ENCODE measurements around the gene LSS. TPM values are rescaled to one million over a fixed set of nuclear protein-coding genes. Genes with fewer than 3 reads are reported as not detected.
A peak's percentile ranks its signal among the peaks of the same experiment; 100 is the strongest.

LSS gene
- total RNA-seq, 1 donor from 2014 or later = 26.7 TPM

DNA sequence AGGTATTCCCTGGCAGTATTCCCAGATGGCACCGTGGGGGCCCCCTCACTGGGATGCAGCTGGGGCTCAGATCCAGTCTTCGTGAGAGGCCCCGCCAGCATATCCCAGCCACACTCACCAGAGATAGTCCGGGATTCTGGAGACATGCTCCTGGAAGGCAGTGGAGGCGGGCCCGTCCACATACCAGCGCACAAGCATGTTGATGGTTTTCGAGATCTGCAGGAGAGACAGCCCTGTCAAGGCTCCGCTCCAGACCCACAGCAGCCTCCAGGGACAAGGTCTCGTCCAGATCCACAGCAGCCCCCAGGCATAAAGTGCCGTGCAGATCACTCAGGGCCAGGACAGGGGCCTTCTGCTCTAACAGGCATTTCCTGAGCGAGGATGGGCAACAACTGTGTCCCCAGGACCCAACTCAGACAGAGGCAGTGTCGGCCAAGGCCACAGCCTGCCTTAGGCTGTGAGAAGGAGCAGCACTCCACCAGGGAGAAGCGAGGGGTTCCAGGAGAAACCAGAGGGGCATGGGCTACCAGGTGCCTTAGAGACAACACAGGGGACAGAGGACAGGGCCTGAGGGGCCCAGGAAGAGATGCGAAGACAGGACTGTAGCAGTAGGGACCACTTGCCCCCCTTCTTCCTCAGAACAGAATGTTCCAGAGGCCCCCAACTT is 14.8 kb downstream of the LSS start:
- Histone ChIP-seq H3K4me2 (no peak overlapping the region), H3K9me3 (ENCODE audit: low read depth) (no peaks in the 10 kb centered on the region), H3K36me3 (no peaks in the 10 kb centered on the region), H3K9ac (peak overlapping the region; percentile 12), H3K4me3 (no peak overlapping the region), H4K20me1 (ENCODE audit: low read depth) (no peaks in the 10 kb centered on the region), H2AFZ (replicated peaks) (no peak overlapping the region), H3K27ac (no peak overlapping the region), H3K27me3 (no peaks in the 10 kb centered on the region), H3K79me2 (ENCODE audit: low read depth) (no peaks in the 10 kb centered on the region), H3K4me1 (no peaks in the 10 kb centered on the region), H3F3A (ENCODE audit: low read depth) (no peaks in the 10 kb centered on the region)
- Mint-ChIP-seq H3K9me3 (no peaks in the 10 kb centered on the region), H3K4me3 (no peak overlapping the region), H3K27me3 (ENCODE audit: insufficient read depth, low read depth) (peaks cover 12% of the 10 kb centered on the region), H3K27ac (peak overlapping the region; percentile 83), H3K4me1 (peaks cover under 1% of the 10 kb centered on the region), H3K36me3 (peaks cover 12% of the 10 kb centered on the region)
- no peak for DNase-seq (ENCODE audit: low spot score)
- TF ChIP-seq EZH2phosphoT487 (IDR thresholded peaks at IDR 0.05) = no peak

GRCh38 chr21:46212721-46213484 is 15.7 kb downstream of the LSS start:
- Histone ChIP-seq H3K79me2 (ENCODE audit: low read depth) (no peaks in the 10 kb centered on the region), H3F3A (ENCODE audit: low read depth) (no peaks in the 10 kb centered on the region), H3K4me2 (no peak overlapping the region), H4K20me1 (ENCODE audit: low read depth) (no peaks in the 10 kb centered on the region), H3K27ac (no peak overlapping the region), H2AFZ (replicated peaks) (no peak overlapping the region), H3K9me3 (ENCODE audit: low read depth) (no peaks in the 10 kb centered on the region), H3K36me3 (no peaks in the 10 kb centered on the region), H3K4me1 (no peaks in the 10 kb centered on the region), H3K27me3 (no peaks in the 10 kb centered on the region), H3K9ac (no peak overlapping the region), H3K4me3 (no peak overlapping the region)
- H3K4me3 Mint-ChIP-seq = peak overlapping the region; percentile 43
- H3K9me3 Mint-ChIP-seq = no peaks in the 10 kb centered on the region
- H3K36me3 Mint-ChIP-seq = peaks cover 12% of the 10 kb centered on the region
- H3K27me3 Mint-ChIP-seq (ENCODE audit: insufficient read depth, low read depth) = peaks cover 9% of the 10 kb centered on the region
- TF ChIP-seq, protein P1, sequence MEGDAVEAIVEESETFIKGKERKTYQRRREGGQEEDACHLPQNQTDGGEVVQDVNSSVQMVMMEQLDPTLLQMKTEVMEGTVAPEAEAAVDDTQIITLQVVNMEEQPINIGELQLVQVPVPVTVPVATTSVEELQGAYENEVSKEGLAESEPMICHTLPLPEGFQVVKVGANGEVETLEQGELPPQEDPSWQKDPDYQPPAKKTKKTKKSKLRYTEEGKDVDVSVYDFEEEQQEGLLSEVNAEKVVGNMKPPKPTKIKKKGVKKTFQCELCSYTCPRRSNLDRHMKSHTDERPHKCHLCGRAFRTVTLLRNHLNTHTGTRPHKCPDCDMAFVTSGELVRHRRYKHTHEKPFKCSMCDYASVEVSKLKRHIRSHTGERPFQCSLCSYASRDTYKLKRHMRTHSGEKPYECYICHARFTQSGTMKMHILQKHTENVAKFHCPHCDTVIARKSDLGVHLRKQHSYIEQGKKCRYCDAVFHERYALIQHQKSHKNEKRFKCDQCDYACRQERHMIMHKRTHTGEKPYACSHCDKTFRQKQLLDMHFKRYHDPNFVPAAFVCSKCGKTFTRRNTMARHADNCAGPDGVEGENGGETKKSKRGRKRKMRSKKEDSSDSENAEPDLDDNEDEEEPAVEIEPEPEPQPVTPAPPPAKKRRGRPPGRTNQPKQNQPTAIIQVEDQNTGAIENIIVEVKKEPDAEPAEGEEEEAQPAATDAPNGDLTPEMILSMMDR (IDR thresholded peaks at IDR 0.05) = no peak
- TF ChIP-seq EZH2 (IDR thresholded peaks at IDR 0.05) (no peak), EZH2phosphoT487 (IDR thresholded peaks at IDR 0.05) (no peak)
- no peaks in the 10 kb centered on the region for H3K4me1 Mint-ChIP-seq
- no peak overlapping the region for H3K27ac Mint-ChIP-seq
- DNase-seq (ENCODE audit: low spot score) = no peak

- no peaks in the 10 kb centered on the region for H3K4me1 ChIP-seq
- H3K9ac ChIP-seq = no peak overlapping the region
- H3K4me2 ChIP-seq = no peak overlapping the region
- H3K79me2 ChIP-seq (ENCODE audit: low read depth) = no peaks in the 10 kb centered on the region
- H3K27me3 Mint-ChIP-seq (ENCODE audit: insufficient read depth, low read depth) = peaks cover 7% of the 10 kb centered on the region
- H3K27ac Mint-ChIP-seq = peak overlapping the region; percentile 47
- no peak overlapping the region for H3K4me3 Mint-ChIP-seq
- H3K9me3 Mint-ChIP-seq = no peaks in the 10 kb centered on the region
- no peak for TF ChIP-seq EZH2 (IDR thresholded peaks at IDR 0.05)
- TF ChIP-seq, protein P1 (IDR thresholded peaks at IDR 0.05) = no peak
- TF ChIP-seq EZH2phosphoT487 (IDR thresholded peaks at IDR 0.05) = no peak
- H3K4me3 ChIP-seq = no peak overlapping the region
- no peaks in the 10 kb centered on the region for H3K9me3 ChIP-seq (ENCODE audit: low read depth)
- no peaks in the 10 kb centered on the region for H3F3A ChIP-seq (ENCODE audit: low read depth)
- no peak overlapping the region for H2AFZ ChIP-seq (replicated peaks)
- H3K4me1 Mint-ChIP-seq = no peaks in the 10 kb centered on the region
- H3K36me3 Mint-ChIP-seq = peaks cover 11% of the 10 kb centered on the region
- DNase-seq (ENCODE audit: low spot score) = no peak
- no peak overlapping the region for H3K27ac ChIP-seq
- no peaks in the 10 kb centered on the region for H3K27me3 ChIP-seq
- no peaks in the 10 kb centered on the region for H4K20me1 ChIP-seq (ENCODE audit: low read depth)
- H3K36me3 ChIP-seq = no peaks in the 10 kb centered on the region
Measured at GRCh38 chr21:46211786-46212720, 16.5 kb downstream of the LSS start.

Data from neural progenitor cell (in vitro differentiated cells).